Fibroblast of villous mesenchyme (primary cell): ENCODE results near the gene PTPRN2. TPM values are rescaled to one million over a fixed set of nuclear protein-coding genes. Genes with fewer than 3 reads are reported as not detected.

ENCODE experiments used
- DNase-seq: peaks from one replicate; pipeline ENCODE4 v3.0.0-alpha.2; 2010; ENCODE audit warnings: low read depth
- H3K4me3 ChIP-seq: 2 replicates; pipeline ENCODE4 v1.5.1; 2011; ENCODE audit warnings: low read depth, mild to moderate bottlenecking, low read length
- CTCF ChIP-seq: IDR thresholded peaks from 2 replicates; pipeline ENCODE4 v1.5.1; 2012; ENCODE audit warnings: low read depth, mild to moderate bottlenecking, low read length; ENCODE audit not compliant: insufficient read depth
- total RNA-seq: library from RNA; depleted of rRNA; stranded (reverse); fragments of >200 nt; gene quantifications from 2 replicates; pipeline ENCODE4 v1.2.3, GENCODE V29; 2012

The PTPRN2 gene
- total RNA-seq, 1 donor = not detected

DNA sequence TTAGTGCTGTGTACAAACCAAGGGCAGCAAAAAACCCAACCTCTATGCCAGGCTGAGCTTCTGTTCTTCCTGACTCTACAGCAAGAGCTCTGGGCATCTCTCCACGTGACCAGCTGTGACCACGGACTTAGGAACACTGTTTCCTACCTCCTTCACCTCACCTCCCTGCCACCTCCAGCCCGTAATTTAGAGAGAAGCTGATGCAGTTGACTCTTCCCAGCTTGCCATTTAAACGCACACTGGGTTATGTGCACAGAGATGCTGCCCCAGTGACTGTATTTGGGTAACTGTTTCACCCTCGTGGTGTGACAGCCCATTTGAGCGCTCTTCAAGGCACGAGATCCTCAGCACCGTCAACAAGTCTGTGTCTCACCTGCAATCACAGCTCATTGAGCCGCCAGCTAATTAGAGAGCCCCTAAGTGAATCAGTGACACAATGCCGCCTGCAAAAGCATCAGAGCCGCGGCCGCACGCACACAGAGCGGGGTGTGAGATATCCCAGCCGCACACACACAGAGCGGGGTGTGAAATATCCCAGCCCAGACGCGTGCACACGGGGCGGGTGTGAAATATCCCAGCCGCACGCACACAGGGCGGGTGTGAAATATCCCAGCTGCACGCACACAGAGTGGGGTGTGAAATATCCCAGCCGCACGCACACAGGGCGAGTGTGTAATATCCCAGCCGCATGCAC, 319.7 kb downstream of the PTPRN2 start:
- DNase-seq = no peak

DNA sequence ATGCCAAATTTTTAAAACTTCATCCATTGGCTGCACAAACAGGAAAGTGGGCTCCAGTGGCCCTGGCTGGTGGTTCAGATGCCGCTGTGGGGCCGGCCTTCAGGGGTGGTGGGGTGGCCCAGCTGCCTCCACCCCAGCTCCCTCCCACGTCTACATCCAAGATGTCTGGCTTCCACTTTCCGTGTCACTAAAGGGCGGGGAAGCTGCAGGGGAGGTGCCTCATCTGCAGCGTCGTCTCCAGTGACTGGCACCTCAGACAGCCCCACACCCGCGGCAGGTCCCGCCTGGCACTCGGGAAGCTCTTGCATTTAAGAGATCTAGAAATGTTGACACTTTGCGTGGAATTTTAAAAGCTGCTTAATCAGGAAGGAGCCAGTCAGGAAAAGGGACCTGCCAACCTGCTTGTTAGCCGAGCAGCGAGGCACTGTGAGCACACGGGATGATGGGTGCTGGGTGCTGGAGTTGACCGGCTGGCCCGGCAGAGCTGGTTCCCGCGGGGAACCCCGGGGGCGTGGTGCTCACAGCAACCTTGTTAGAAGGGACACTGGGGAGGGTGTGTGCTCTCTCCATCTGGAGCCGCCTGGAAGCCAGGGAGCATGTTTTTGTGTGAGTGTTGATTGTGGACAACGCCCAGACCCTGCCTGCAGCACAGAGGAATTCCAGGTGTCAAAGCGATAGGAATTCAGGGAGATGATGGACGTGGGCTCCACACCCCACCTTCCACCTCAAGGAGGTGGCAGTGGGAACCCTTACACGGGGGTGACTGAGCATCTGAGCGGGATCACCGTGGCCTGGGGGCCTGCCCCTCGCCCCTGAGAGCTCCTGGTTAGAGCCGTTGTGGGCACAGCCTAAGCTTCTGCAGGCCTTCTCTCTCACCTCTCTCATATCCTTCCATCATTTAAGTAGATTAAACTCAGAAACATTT, 320.5 kb downstream of the PTPRN2 start:
- no peak overlapping the region for H3K4me3 ChIP-seq
- no peak for TF ChIP-seq CTCF
- no peak for DNase-seq

More for the DNA sequence above, 319.7 kb downstream of the PTPRN2 start:
- H3K4me3 ChIP-seq = no peak overlapping the region
- no peak for TF ChIP-seq CTCF

- no peak for DNase-seq
- no peak for TF ChIP-seq CTCF
- H3K4me3 ChIP-seq = no peak overlapping the region
Observed at GRCh38 chr7:158266426-158266816, 321.2 kb downstream of the PTPRN2 start.

DNA sequence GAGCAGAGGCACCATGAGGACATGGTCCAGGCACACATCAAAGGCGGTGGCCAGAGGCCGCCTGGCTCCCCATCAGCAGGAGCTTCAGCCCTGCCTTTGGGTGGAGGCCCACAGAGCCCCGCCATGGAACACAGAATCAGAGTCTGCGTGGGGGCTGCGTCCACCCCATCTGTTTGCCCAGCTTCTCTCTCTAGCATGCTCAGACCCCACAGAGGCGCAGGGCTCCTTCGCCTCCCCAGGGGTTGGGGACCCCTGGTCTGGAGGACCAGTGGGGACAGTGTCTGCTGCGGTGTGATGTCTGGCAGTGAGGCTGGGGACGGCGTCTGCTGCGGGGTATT, 321.9 kb downstream of the PTPRN2 start:
- TF ChIP-seq CTCF = no peak
- no peak for DNase-seq
- H3K4me3 ChIP-seq = no peak overlapping the region

- no peak for TF ChIP-seq CTCF
- no peak overlapping the region for H3K4me3 ChIP-seq
- no peak for DNase-seq
Observed at GRCh38 chr7:158264881-158265742, 322.5 kb downstream of the PTPRN2 start.

DNA sequence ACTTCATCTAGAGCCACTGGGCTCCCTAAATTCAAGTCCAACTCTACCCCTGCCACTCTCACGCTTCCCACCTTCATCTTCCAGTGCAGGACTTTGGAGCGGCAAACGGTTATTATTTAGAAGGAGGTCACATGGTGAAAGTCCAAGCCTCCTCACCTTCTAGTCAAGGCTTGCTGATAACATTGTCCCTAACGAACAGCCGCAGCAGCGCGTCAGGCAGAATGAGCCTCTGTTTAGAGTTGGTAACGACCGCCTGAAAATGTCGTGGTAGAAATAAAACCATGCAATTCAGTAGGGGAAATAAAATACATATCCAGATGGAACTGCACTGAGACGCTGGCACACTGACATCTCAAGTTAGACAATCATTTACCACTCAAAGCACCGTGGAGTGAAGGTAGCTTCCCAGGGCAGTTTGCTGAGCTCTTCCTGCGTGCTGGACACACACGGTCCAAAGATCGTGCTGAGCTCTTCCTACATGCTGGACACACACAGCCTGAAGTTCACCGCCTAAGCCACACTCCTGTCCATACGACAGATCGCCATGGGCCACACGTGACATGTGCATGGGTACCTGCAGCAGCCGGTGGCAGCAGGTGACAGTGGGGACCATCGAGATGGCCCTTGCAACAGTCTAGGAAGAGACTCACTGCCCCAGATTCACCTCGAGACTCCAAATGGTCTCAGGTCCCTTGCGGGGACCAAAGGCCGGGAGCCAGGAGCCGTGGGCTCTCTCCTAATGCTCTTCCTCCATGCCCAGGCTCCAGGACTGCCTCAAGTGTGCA, 323.5 kb downstream of the PTPRN2 start:
- no peak overlapping the region for H3K4me3 ChIP-seq
- no peak for DNase-seq
- no peak for TF ChIP-seq CTCF
